GM21576 (cell line): ENCODE data around the gene NPHP4.

Experiments used
- ATAC-seq: cut with Tn5 transposase; IDR thresholded peaks from one replicate; pipeline ENCODE4 v1.9.1; 2021; ENCODE audit warnings: mild to moderate bottlenecking, moderate library complexity; ENCODE audit not compliant: unreplicated experiment

The NPHP4 gene

DNA sequence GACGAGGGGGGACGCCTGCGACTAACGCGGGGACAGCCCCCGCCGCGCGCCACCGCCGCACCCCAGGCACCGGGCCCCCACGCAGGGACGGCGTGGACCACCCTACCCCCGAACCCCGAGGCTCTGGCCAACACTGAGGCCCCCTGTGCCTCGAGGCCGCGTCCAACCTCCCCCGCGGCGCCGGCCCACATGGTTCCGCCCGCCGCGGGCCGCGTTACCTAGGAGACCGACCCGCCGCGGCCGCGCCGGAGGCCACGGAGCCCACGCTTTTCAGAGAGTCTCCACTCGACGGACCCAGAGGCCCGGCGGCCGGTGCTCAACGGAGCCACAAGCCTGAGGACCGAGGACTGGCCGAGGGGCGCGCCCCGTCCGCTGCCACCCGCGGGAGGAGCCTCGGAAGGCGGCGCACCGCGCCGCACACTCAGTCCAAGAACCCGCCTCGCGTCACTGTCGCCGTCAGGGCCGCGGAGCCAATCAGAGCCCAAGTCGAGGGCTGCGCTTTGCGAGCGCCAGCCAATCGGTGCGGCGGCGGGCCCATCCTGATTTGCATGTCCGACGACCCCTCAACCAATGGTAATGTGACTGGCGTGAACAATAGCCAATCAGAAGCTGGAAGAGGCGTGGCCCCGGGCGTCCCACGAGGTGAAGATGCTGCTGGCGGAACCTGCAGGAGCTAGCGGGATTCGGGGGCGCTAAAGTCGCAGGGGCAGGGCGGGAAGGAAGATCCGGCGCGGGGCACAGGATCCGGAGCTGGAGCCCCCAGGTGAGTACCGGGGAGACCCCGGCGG lies at the start of gene NPHP4:
Gene NPHP4 (minus strand): TSS at position 400 of the 788 bp plus-strand sequence. CDS start 6,136 bp downstream, outside the sequence.
- ATAC-seq, result peak; percentile 90

GRCh38 chr1:6041432-6042062 lies 49.3 kb upstream of the NPHP4 start:
- no peak for ATAC-seq

- ATAC-seq, result no peak
These were observed 48.7 kb upstream of the NPHP4 start for GRCh38 chr1:6040861-6041415.

- no peak for ATAC-seq
These were observed 48.2 kb upstream of the NPHP4 start for GRCh38 chr1:6040444-6040843.

- no peak for ATAC-seq
These were observed 46.8 kb upstream of the NPHP4 start for GRCh38 chr1:6039031-6039430.

DNA sequence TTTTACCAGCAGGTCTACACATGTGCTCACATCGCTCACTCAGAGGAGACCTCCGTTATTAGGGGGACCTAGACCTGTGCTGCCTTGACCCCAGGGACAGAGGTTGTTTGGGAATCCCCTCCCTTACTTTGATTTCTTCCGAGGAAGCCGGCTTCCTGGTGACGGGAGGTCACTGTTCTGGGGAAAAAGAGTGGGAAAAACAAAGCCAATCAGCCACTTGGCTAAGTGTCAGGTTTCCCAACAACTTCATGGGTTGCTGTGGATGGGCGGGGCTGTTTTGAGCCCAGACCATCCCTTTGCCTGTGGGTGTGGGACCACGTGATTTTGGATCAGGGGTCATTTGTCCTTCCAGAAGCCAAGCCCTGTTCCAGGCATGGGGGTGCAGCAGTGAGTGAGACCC lies 46.4 kb upstream of the NPHP4 start:
- no peak for ATAC-seq

- ATAC-seq, result peak; percentile 54
These were observed 45.1 kb upstream of the NPHP4 start for GRCh38 chr1:6037338-6037762.

- no peak for ATAC-seq
These were observed 43.5 kb upstream of the NPHP4 start for GRCh38 chr1:6035719-6036118.

- ATAC-seq, result no peak
These were observed 43.1 kb upstream of the NPHP4 start for GRCh38 chr1:6035303-6035702.

- ATAC-seq, result no peak
These were observed 42.5 kb upstream of the NPHP4 start for GRCh38 chr1:6034750-6035096.

GRCh38 chr1:6033986-6034749 lies 41.9 kb upstream of the NPHP4 start:
- no peak for ATAC-seq

GRCh38 chr1:6033124-6033523 lies 40.9 kb upstream of the NPHP4 start:
- ATAC-seq, result no peak

DNA sequence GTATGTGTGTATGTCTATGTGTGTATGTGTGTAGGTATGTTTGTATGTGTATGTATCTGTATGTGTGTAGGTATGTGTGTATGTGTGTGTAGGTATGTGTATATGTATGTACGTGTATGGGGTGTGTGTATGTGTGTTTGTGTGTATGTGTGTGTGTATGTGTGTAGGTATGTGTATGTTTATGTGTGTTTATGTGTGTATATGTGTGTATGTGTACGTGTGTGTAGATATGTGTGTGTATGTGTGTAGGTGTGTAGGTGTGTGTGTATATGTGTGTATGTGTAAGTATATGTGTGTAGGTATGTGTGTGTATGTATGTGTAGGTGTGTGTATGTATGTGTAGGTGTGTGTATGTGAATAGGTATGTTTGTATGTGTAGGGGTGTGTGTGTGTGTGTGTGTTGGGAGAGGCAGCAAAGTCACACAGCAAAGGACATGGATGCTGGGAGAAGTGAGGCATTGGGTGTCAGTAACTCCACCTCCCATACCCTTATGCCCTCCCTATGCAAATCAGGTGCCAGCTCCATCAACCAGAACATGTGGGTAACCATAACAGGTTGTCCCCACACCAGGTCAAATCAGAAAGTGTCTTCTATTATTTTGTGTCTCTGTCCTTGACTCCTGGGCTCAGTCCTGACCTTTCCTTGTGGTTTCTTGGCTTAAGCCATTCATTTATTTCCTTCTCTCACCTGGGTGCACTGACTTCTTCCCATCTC lies 38.5 kb upstream of the NPHP4 start:
- ATAC-seq, result no peak

GRCh38 chr1:6030132-6030531 lies 37.9 kb upstream of the NPHP4 start:
- no peak for ATAC-seq

DNA sequence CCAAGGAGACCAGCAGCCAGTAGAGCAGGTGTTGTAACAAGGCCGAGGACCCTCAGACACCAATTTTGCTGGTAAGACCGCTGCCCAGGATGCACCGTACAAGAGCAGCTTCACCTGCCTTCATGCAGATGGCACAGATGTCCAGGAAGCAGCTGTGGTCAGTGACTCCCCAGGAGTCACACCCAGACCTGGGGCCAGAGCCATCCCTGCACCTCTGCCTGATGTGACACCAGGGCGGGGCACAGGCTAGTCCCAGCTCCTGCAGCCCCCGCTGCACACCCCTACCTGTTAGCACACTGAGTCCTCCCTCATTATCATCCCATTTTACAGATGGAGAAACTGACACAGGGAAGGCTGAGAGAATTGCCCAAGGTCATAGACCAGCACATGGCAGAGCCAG lies 37.1 kb upstream of the NPHP4 start:
- ATAC-seq, result no peak

DNA sequence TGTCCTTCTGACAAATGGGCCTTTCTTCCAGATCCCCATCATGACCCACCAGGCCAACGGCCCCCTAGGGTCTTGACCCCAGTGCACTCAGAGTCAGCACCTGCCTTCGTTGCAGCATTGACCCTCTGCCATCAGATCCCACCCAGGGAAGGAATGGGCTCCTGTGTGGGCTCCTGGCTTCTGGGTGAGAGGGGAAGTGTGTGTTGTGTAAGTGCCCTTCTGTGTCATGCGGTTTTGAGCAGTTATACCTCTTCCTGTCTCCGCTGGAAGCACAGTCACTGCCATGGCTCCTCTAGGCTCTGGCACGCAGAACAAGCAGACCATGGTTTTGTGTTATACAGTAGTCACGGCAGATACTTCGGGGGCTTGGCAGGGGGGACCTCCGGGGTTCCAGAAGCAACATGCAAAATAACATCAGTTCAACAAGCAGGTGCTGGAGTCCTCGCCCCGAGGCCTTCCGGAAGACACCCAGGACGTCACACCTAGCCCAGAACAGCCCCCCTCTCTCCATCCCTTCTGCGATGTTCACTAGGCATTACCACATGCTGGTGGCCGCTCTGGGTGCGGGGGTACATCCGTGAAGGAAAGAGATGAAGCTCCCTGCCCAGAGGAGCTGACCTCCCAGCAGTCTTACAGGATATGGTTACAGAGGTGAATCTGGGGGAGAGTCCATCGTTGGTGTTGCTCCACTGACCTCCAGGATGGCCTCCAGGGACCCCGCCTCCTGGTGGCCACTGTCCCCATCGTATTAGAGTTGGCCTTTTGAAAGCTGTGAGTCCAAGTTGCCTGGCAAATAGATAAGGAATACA lies 36.0 kb upstream of the NPHP4 start:
- ATAC-seq, result no peak

- ATAC-seq, result no peak
These were observed 35.4 kb upstream of the NPHP4 start for GRCh38 chr1:6027591-6027990.

- peak; percentile 74 for ATAC-seq
These were observed 34.0 kb upstream of the NPHP4 start for GRCh38 chr1:6026095-6026809.
